IPS-18c (cell line): Measurements from ENCODE around the gene PLEKHB1.

ENCODE experiments used
- H3K4me3 ChIP-seq: 2 replicates; pipeline ENCODE4 v1.7.0; 2013; ENCODE audit warnings: low read depth, mild to moderate bottlenecking, low read length, moderate library complexity; ENCODE audit not compliant: insufficient read depth
- H3K9me3 ChIP-seq: one replicate; pipeline ENCODE4 v1.6.1; 2013; ENCODE audit warnings: mild to moderate bottlenecking, low read length, moderate library complexity; ENCODE audit not compliant: control insufficient read depth, insufficient read depth

PLEKHB1 gene

DNA sequence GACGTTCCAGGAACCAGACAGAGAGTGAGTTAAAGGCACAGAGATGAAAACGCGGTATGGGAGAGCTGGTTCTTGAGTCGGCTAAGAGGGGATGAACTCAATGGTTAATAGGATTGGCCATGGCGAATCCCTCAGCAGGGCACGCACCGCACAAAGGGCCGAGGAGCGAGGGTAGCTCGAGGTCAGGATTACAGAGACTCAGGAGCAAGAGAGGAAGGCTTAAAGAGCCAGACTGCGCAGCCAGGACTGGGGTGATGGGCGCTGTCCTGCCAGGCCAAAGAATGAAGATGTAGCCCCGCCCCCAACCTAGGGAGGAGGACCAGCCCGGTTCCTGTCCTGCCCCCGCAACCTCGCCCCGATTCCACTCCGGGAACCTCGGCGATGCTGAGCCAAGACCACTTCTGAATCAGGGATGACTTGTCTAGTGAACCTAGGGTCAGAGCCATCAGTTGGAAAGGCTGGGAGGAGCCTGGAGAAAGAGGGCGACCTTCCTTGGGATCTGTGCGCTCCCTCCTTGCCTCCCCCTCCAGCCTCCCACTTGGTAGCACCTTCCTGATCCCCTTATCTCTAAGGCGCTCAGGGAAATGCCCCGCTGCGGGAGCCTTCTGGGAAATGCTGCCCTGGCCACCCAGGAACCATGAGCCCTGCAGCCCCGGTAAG is at the start of gene PLEKHB1:
Gene PLEKHB1, plus strand, starts transcription at position 610 of the 660 bp plus-strand sequence. Its CDS starts 28 bp downstream, at position 638.
- no peaks in the 10 kb centered on the region for H3K9me3 ChIP-seq
- H3K4me3 ChIP-seq, result peak within 1 kb of the TSS; percentile 59

DNA sequence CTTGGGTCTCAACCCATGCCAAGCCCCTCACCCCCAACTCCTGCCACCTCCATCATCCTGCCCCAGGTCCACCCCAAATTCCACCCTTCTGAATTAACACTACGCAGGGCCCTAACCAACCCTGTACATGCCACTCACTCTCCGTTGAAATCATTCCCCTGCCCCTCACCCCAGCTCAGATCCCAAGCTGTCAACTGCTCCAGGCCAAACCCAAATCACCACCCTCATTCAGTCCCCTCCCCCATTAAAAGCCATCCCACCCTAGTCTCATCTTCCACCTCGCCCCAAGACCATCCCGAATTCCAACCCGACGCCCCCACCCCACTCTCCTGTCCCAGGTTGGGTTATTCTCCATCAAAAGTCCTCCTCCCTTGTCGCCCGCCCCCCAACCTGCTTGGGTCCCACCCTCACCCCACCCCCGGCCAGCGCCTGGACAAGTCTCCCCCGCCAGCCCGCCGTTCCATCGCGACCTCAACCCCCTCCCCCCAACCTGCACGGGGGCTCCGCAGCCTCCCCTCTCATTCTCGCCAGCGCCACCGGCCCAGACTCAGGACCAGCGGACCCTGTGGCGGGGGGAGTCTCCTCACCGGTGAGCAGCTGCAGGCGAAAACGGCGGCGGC is 48.9 kb upstream of the PLEKHB1 start:
- Histone ChIP-seq H3K9me3 (no peaks in the 10 kb centered on the region), H3K4me3 (peak overlapping the region; percentile 90)

- H3K9me3 ChIP-seq, result no peaks in the 10 kb centered on the region
- peak within 1 kb of the TSS; percentile 90 for H3K4me3 ChIP-seq
Measured at GRCh38 chr11:73597956-73598718, 48.2 kb upstream of the PLEKHB1 start, which contains the start of gene FAM168A. TSS of gene FAM168A (minus strand) at chr11:73598112. CDS start at chr11:73468474, 129,638 bp downstream.

DNA sequence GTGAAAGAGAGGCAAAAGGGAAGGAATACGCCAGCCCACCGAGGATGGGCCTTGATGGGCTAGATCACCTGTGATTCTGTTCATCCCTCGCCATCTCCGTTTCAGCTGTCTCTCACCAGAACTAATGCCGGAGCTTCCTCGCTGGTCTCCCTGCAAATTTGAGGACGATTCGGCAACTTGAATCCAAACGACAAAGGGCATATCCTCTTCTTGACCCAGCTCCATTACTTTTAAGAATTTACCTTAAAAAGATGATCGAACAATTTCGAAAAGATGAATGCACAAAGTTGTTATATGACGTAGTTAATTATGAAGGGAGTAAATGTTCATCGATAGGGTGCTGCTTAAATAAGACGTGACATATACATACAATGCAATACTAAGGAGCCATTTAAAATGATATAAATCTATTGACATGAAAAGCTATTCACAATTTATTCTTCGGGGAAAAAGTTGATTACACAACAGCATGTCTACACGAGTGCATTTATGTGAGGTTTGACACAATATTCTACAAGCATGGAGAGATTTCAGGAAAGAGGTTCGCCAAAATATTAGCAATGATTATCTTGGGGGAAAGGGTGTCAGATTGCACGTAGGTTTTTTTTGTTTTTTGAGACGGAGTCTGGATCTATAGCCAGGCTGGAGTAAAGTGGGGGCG is 47.5 kb upstream of the PLEKHB1 start:
- Histone ChIP-seq H3K4me3 (peak overlapping the region; percentile 90), H3K9me3 (no peaks in the 10 kb centered on the region)

GRCh38 chr11:73612601-73613140 is 33.7 kb upstream of the PLEKHB1 start:
- peaks cover 2% of the 10 kb centered on the region for H3K9me3 ChIP-seq
- no peak overlapping the region for H3K4me3 ChIP-seq

GRCh38 chr11:73614591-73614990 is 31.8 kb upstream of the PLEKHB1 start:
- Histone ChIP-seq H3K4me3 (no peak overlapping the region), H3K9me3 (peaks cover 2% of the 10 kb centered on the region)

DNA sequence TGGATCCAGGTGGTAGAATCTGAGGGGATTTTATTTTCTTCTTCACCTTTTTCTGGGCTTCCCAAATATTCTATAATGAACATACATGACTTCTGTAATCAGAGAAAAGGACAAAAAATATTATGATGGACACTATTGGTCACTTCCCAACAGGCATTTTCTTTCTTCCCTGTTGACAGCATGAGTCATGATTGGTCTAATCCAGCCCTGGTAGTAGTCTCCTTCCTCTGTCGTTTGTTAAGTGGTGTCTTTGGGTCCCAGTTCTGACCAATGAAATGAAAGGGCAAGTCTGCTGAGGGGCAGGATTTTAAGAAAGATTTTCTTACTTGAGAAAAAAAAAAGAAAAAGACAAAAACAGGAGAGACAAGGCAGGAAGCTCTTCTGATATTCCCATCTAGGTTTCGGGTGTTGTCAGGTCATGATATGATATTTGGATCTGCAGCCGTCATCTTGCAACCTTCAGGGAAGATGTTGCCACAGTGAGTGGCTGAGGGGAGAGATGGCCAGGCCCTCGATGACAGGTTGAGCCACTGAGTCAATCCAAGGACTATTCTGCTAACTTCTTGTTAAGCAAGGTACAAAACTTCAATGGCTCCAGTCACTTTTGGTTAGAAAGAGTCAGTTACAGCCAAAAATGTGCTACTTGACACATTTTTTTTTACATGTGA is 23.3 kb upstream of the PLEKHB1 start:
- H3K4me3 ChIP-seq, result no peak overlapping the region
- H3K9me3 ChIP-seq, result no peaks in the 10 kb centered on the region

DNA sequence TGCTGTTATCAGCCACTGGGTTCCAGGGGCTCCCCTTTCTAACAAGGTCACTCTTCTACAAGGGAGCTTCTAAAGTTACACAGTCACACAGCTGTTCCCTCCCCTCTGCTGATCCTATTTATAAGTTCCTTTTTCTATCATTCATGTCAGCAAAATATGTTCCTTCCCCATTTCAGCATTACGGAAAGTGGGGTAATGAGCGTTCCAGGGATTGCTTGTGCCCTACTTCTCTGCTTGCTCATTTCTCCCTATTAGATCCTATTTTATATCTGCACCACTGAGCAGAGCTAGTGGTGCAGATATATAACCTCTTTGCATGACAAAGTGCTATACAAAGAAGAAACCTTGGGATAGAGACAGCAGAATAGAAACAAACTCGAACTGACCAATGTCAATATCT is 22.7 kb upstream of the PLEKHB1 start:
- Histone ChIP-seq H3K9me3 (no peaks in the 10 kb centered on the region), H3K4me3 (no peak overlapping the region)

DNA sequence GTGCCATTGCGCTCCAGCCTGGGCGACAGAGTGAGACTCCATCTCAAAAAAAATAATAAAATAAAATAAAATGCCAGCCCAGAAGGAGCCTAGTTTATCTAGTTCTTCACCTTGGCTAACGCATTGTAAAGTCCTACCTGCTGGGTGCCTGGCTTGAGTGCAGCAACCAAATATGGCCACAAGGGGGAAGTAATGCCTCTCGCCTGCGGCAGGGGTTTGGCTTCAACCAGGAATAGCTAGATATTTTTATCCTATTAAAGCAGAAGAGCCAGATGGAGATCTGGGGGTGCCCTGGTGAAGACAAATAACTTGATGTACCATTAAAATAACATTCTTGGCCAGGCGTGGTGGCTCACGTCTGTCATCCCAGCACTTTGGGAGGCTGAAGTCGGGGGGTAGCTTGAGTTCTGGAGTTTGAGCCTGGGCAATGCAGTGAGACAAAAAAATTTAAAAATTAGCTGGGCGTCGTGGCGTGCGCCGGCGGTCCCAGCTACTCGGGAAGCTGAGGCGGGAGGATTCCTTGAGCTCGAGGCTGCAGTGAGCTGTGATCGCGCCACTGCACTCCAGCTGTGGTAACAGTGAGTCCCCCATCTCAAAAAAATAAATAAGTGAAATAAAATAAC is 20.6 kb upstream of the PLEKHB1 start:
- Histone ChIP-seq H3K9me3 (no peaks in the 10 kb centered on the region), H3K4me3 (no peak overlapping the region)

GRCh38 chr11:73629907-73630306 is 16.5 kb upstream of the PLEKHB1 start:
- H3K9me3 ChIP-seq, result no peaks in the 10 kb centered on the region

DNA sequence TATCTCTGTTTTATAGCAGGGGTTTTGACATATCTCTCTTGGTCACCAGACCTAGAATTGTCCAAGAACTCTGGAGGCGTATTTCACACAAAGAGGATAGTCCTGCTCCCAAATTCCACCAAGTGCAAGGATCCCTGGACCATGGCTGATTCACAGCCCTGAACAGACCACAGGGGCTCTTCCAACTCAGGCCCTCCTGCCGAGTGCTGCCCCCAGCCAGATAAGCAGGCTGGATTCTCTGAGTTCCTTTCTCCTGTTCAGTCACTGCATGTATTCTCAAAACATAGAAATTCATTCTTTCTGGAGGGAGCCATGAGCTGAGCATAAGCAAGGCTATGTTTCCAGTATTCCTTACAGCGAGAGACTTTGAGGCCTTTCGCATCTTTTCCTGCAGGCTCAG is 13.4 kb upstream of the PLEKHB1 start:
- no peaks in the 10 kb centered on the region for H3K9me3 ChIP-seq

More at GRCh38 chr11:73629907-73630306, 16.5 kb upstream of the PLEKHB1 start:
- no peak overlapping the region for H3K4me3 ChIP-seq

DNA sequence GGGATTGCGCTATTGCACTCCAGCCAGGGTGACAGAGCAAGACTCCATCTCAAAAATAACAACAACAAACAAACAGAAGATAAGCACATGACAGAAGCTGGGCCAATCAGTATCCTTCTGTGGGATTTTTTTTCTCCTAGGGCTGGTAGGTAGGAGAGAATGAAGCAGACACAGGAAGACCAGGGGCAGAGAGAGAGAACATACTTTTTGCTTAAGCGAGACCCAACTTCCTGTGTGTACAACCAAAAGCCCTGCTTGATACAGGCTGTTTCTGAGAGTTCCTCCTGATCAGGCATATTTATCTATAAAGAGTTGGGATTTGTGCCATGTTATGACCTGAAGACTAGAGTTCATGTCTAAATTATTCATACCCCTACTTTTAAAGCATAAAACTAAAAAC is 12.4 kb upstream of the PLEKHB1 start:
- H3K9me3 ChIP-seq, result no peaks in the 10 kb centered on the region
- no peak overlapping the region for H3K4me3 ChIP-seq

More for the DNA sequence above, 13.4 kb upstream of the PLEKHB1 start:
- no peak overlapping the region for H3K4me3 ChIP-seq

- Histone ChIP-seq H3K4me3 (no peak overlapping the region), H3K9me3 (no peaks in the 10 kb centered on the region)
Measured at GRCh38 chr11:73635721-73636120, 10.7 kb upstream of the PLEKHB1 start.

DNA sequence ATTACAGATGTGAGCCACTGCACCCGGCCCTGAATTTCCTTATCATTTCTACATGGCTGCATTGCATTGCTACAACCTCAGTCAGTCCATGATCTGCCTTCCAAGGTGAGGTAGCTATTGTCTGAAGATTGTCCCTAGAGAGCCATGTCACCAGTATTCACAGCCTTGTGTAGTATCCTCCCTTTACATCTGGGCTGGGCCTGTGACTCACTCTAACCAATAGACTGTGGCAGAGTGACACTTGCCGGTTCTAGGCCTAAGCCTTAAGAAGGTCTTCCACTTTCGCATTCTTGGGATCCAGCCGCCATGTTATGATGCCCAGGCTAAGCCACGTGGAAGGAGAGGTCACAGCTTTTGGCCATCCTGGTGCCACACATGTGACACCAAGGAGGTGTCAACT is 10.1 kb upstream of the PLEKHB1 start:
- no peaks in the 10 kb centered on the region for H3K9me3 ChIP-seq
- H3K4me3 ChIP-seq, result no peak overlapping the region; the same call in 1 of the 2 replicates

- Histone ChIP-seq H3K9me3 (no peaks in the 10 kb centered on the region), H3K4me3 (no peak overlapping the region)
Measured at GRCh38 chr11:73637012-73637411, 9.4 kb upstream of the PLEKHB1 start.

DNA sequence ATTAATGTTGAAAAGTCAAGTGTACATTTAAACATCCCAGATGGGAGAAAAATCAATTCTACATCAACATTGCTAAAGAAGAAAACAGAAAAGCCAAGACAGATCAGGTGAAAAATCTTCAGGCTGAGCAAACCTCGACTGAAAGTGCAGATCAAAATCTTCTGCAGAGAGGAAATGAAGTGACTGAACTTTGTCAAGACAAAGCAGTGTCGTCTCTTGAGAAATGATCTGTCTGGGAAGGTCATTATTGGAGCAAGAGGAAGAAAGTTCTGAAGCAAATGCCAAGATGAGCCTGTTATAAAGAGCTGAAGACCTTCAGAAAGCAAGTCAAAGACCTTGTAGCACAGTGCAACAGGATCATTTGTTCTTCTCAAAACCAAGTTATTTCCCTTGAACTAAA is 5.8 kb upstream of the PLEKHB1 start:
- no peaks in the 10 kb centered on the region for H3K9me3 ChIP-seq
- H3K4me3 ChIP-seq, result no peak overlapping the region
